ENCODE measurements around the gene CES4A. TPM values are rescaled to one million over a fixed set of nuclear protein-coding genes. Genes with fewer than 3 reads are reported as not detected.

CES4A gene
- total and polyA plus RNA-seq, 2 of the 13 experiments (the other 11 are each of a cell fraction or from before 2014, with no cell fraction given), result 0.09 to 0.17 TPM

DNA sequence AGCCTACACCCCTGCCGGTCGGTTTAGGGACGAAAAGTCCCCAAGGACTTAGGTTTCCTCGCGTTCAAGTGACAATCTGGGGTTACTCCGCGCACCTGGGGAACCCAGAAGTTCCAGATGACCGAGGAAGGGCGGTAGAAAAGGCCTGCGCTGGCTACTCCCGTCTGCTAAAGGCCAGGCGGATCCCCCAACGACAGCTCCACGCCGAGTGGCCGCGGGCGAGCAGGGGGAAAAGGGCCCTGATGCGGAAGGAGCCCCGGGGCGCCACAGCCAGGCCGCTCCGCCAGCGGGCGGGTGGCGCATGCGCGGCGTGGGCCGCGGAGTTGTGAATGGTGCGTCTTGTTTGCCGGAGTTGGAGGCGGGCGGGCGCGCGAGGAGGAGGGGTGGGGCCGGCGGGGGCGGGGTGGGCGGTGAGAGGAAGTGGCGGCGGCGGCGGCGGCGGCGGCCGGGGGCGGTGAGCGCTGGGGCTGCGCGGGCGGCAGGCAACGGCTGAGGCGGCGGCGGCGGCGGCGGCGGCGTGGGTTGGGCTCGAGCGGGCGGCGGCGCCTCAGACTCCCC, 40.4 kb downstream of the CES4A start, which contains the start of gene CBFB (continued):
- peak; percentile 83; the same call in 1 of the 2 replicates for TF ChIP-seq ZFP41 (CRISPR knock-in tag; IDR thresholded peaks at IDR 0.05; ENCODE audit: borderline replicate concordance)
- no peak for TF ChIP-seq ZNF850 (CRISPR knock-in tag; conservative IDR thresholded peaks at IDR 0.05)
- TF ChIP-seq, protein P1, sequence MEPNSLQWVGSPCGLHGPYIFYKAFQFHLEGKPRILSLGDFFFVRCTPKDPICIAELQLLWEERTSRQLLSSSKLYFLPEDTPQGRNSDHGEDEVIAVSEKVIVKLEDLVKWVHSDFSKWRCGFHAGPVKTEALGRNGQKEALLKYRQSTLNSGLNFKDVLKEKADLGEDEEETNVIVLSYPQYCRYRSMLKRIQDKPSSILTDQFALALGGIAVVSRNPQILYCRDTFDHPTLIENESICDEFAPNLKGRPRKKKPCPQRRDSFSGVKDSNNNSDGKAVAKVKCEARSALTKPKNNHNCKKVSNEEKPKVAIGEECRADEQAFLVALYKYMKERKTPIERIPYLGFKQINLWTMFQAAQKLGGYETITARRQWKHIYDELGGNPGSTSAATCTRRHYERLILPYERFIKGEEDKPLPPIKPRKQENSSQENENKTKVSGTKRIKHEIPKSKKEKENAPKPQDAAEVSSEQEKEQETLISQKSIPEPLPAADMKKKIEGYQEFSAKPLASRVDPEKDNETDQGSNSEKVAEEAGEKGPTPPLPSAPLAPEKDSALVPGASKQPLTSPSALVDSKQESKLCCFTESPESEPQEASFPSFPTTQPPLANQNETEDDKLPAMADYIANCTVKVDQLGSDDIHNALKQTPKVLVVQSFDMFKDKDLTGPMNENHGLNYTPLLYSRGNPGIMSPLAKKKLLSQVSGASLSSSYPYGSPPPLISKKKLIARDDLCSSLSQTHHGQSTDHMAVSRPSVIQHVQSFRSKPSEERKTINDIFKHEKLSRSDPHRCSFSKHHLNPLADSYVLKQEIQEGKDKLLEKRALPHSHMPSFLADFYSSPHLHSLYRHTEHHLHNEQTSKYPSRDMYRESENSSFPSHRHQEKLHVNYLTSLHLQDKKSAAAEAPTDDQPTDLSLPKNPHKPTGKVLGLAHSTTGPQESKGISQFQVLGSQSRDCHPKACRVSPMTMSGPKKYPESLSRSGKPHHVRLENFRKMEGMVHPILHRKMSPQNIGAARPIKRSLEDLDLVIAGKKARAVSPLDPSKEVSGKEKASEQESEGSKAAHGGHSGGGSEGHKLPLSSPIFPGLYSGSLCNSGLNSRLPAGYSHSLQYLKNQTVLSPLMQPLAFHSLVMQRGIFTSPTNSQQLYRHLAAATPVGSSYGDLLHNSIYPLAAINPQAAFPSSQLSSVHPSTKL (CRISPR knock-in tag; IDR thresholded peaks at IDR 0.05), result peak; percentile 57; the same call in 1 of the 2 replicates
- TF ChIP-seq ZNF878 (CRISPR knock-in tag; IDR thresholded peaks at IDR 0.05), result peak; percentile 73; the same call in 1 of the 2 replicates
- no peak for TF ChIP-seq ZBTB3 (CRISPR knock-in tag; IDR thresholded peaks at IDR 0.05; ENCODE audit: borderline replicate concordance, low read depth)
- TF ChIP-seq, protein P2, sequence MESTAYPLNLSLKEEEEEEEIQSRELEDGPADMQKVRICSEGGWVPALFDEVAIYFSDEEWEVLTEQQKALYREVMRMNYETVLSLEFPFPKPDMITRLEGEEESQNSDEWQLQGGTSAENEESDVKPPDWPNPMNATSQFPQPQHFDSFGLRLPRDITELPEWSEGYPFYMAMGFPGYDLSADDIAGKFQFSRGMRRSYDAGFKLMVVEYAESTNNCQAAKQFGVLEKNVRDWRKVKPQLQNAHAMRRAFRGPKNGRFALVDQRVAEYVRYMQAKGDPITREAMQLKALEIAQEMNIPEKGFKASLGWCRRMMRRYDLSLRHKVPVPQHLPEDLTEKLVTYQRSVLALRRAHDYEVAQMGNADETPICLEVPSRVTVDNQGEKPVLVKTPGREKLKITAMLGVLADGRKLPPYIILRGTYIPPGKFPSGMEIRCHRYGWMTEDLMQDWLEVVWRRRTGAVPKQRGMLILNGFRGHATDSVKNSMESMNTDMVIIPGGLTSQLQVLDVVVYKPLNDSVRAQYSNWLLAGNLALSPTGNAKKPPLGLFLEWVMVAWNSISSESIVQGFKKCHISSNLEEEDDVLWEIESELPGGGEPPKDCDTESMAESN (CRISPR knock-in tag; conservative IDR thresholded peaks at IDR 0.05), result 0 out of 2 replicates have a peak, but pooled peaks have one; percentile 67
- TF ChIP-seq ZNF660 (CRISPR knock-in tag; IDR thresholded peaks at IDR 0.05; ENCODE audit: borderline replicate concordance, low read depth), result no peak
- no peak for TF ChIP-seq ZEB1 (IDR thresholded peaks at IDR 0.05; ENCODE audit: insufficient replicate concordance, low read depth)
- TF ChIP-seq, protein P3, sequence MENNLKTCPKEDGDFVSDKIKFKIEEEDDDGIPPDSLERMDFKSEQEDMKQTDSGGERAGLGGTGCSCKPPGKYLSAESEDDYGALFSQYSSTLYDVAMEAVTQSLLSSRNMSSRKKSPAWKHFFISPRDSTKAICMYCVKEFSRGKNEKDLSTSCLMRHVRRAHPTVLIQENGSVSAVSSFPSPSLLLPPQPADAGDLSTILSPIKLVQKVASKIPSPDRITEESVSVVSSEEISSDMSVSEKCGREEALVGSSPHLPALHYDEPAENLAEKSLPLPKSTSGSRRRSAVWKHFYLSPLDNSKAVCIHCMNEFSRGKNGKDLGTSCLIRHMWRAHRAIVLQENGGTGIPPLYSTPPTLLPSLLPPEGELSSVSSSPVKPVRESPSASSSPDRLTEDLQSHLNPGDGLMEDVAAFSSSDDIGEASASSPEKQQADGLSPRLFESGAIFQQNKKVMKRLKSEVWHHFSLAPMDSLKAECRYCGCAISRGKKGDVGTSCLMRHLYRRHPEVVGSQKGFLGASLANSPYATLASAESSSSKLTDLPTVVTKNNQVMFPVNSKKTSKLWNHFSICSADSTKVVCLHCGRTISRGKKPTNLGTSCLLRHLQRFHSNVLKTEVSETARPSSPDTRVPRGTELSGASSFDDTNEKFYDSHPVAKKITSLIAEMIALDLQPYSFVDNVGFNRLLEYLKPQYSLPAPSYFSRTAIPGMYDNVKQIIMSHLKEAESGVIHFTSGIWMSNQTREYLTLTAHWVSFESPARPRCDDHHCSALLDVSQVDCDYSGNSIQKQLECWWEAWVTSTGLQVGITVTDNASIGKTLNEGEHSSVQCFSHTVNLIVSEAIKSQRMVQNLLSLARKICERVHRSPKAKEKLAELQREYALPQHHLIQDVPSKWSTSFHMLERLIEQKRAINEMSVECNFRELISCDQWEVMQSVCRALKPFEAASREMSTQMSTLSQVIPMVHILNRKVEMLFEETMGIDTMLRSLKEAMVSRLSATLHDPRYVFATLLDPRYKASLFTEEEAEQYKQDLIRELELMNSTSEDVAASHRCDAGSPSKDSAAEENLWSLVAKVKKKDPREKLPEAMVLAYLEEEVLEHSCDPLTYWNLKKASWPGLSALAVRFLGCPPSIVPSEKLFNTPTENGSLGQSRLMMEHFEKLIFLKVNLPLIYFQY (CRISPR knock-in tag; IDR thresholded peaks at IDR 0.05; ENCODE audit: borderline replicate concordance), result peak; percentile 73; the same call in 1 of the 2 replicates
- TF ChIP-seq, protein P4, sequence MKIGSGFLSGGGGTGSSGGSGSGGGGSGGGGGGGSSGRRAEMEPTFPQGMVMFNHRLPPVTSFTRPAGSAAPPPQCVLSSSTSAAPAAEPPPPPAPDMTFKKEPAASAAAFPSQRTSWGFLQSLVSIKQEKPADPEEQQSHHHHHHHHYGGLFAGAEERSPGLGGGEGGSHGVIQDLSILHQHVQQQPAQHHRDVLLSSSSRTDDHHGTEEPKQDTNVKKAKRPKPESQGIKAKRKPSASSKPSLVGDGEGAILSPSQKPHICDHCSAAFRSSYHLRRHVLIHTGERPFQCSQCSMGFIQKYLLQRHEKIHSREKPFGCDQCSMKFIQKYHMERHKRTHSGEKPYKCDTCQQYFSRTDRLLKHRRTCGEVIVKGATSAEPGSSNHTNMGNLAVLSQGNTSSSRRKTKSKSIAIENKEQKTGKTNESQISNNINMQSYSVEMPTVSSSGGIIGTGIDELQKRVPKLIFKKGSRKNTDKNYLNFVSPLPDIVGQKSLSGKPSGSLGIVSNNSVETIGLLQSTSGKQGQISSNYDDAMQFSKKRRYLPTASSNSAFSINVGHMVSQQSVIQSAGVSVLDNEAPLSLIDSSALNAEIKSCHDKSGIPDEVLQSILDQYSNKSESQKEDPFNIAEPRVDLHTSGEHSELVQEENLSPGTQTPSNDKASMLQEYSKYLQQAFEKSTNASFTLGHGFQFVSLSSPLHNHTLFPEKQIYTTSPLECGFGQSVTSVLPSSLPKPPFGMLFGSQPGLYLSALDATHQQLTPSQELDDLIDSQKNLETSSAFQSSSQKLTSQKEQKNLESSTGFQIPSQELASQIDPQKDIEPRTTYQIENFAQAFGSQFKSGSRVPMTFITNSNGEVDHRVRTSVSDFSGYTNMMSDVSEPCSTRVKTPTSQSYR (CRISPR knock-in tag; IDR thresholded peaks at IDR 0.05; ENCODE audit: borderline replicate concordance), result peak; percentile 44; the same call in 1 of the 2 replicates
- TF ChIP-seq, protein P5, sequence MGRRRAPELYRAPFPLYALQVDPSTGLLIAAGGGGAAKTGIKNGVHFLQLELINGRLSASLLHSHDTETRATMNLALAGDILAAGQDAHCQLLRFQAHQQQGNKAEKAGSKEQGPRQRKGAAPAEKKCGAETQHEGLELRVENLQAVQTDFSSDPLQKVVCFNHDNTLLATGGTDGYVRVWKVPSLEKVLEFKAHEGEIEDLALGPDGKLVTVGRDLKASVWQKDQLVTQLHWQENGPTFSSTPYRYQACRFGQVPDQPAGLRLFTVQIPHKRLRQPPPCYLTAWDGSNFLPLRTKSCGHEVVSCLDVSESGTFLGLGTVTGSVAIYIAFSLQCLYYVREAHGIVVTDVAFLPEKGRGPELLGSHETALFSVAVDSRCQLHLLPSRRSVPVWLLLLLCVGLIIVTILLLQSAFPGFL (CRISPR knock-in tag; IDR thresholded peaks at IDR 0.05), result no peak
- peak; percentile 71; the same call in 1 of the 2 replicates for TF ChIP-seq REPIN1 (CRISPR knock-in tag; IDR thresholded peaks at IDR 0.05; ENCODE audit: borderline replicate concordance, low read depth)
- TF ChIP-seq CBX5 (CRISPR knock-in tag; IDR thresholded peaks at IDR 0.05; ENCODE audit: borderline replicate concordance), result peak; percentile 75; the same call in 1 of the 2 replicates
- TF ChIP-seq FOXO1 (CRISPR knock-in tag; IDR thresholded peaks at IDR 0.05), result peak; percentile 63
